Smooth muscle cell (in vitro differentiated cells): ENCODE results near the gene POU2AF1. TPM values are rescaled to one million over a fixed set of nuclear protein-coding genes. Genes with fewer than 3 reads are reported as not detected.

Experiments
- DNase-seq: peaks from one replicate; lab custom pipeline; 2025; ENCODE audit not compliant: unreplicated experiment; lab: John Stamatoyannopoulos, UW
- H2AFZ ChIP-seq: fragments of 200-600 bp; sonication (generic); 2 replicates; pipeline ENCODE4 v1.6.0; 2016; ENCODE audit warnings: antibody characterized with exemption, low read depth, mild to moderate bottlenecking
- H3F3A ChIP-seq: fragments of 200-600 bp; sonication (generic); 2 replicates; pipeline ENCODE4 v1.6.0; 2017; ENCODE audit warnings: antibody characterized with exemption, low read depth
- H3K27ac ChIP-seq: fragments of 200-600 bp; sonication (generic); 2 replicates; pipeline ENCODE4 v1.5.1; 2016; ENCODE audit warnings: low read depth, mild to moderate bottlenecking
- H3K27me3 ChIP-seq: fragments of 200-600 bp; sonication (generic); 2 replicates; pipeline ENCODE4 v1.6.1; 2016; ENCODE audit warnings: low read depth, mild to moderate bottlenecking
- H3K36me3 ChIP-seq: fragments of 200-600 bp; sonication (generic); 2 replicates; pipeline ENCODE4 v1.5.1; 2016; ENCODE audit warnings: low read depth
- H3K4me1 ChIP-seq: fragments of 200-600 bp; sonication (generic); 2 replicates; pipeline ENCODE4 v1.5.1; 2016; ENCODE audit warnings: low read depth
- H3K4me2 ChIP-seq: fragments of 200-600 bp; sonication (generic); 2 replicates; pipeline ENCODE4 v1.6.0; 2016; ENCODE audit warnings: mild to moderate bottlenecking
- H3K4me3 ChIP-seq: fragments of 200-600 bp; sonication (generic); 2 replicates; pipeline ENCODE4 v1.5.1; 2016; ENCODE audit warnings: mild to moderate bottlenecking
- H3K79me2 ChIP-seq: fragments of 200-600 bp; sonication (generic); 2 replicates; pipeline ENCODE4 v1.6.0; 2016; ENCODE audit warnings: low read depth, mild to moderate bottlenecking
- H3K9ac ChIP-seq: fragments of 200-600 bp; sonication (generic); 2 replicates; pipeline ENCODE4 v1.6.0; 2016; ENCODE audit warnings: low read depth
- H3K9me3 ChIP-seq: fragments of 200-600 bp; sonication (generic); replicated peaks from 2 replicates; pipeline ENCODE4 v1.5.1; 2016; ENCODE audit warnings: low read depth
- H4K20me1 ChIP-seq: fragments of 200-600 bp; sonication (generic); 2 replicates; pipeline ENCODE4 v1.6.0; 2016; ENCODE audit warnings: low read depth
- CTCF ChIP-seq: fragments of 200-600 bp; sonication (generic); IDR thresholded peaks from 2 replicates; pipeline ENCODE4 v1.5.1; 2017; ENCODE audit warnings: borderline replicate concordance, mild to moderate bottlenecking, antibody characterized with exemption; ENCODE audit not compliant: insufficient read depth, poor library complexity, severe bottlenecking
- WGBS: methylation state at CpG from one replicate; pipeline ENCODE4 v1.1.7; 2016; ENCODE audit warnings: low lambda C conversion rate; 5-methylcytosine and 5-hydroxymethylcytosine counted together
- polyA plus RNA-seq: library from polyadenylated mRNA; unstranded; fragments of >200 nt; fragmentation: Nextera tagmentation; extraction: Ambion mirVana; gene quantifications from 2 replicates; pipeline ENCODE4 v1.2.1, GENCODE V29; 2016
- total RNA-seq: library from RNA; depleted of rRNA; stranded (reverse); fragments of >200 nt; gene quantifications from 2 replicates; pipeline ENCODE4 v1.2.3, GENCODE V29; 2014

Gene POU2AF1
- total RNA-seq: 0.13 TPM in 1 of 2 replicates, not detected in the other
- not detected in 2 replicates for polyA plus RNA-seq

GRCh38 chr11:111378861-111379601, at the start of gene POU2AF1:
Gene POU2AF1, minus strand, starts transcription at chr11:111379275. Its CDS starts 98 bp downstream, at chr11:111379177.
- no peaks in the 10 kb centered on the region for H3F3A ChIP-seq
- H4K20me1 ChIP-seq: no peaks in the 10 kb centered on the region
- no peak for DNase-seq
- no peak within 1 kb of the TSS for H3K4me2 ChIP-seq
- H3K36me3 ChIP-seq: no peaks in the 10 kb centered on the region
- H3K9me3 ChIP-seq: no peaks in the 10 kb centered on the region
- TF ChIP-seq CTCF: no peak
- H3K27me3 ChIP-seq: no peaks in the 10 kb centered on the region
- H3K9ac ChIP-seq: no peak within 1 kb of the TSS
- no peaks in the 10 kb centered on the region for H3K79me2 ChIP-seq
- WGBS: 82% methylated on average over 33 of the region's 33 CpGs
- no peak within 1 kb of the TSS for H3K27ac ChIP-seq
- H3K4me1 ChIP-seq: no peaks in the 10 kb centered on the region
- no peak within 1 kb of the TSS for H2AFZ ChIP-seq
- no peak within 1 kb of the TSS for H3K4me3 ChIP-seq

GRCh38 chr11:111428113-111428876, 49.2 kb upstream of the POU2AF1 start:
- Histone ChIP-seq H4K20me1 (no peaks in the 10 kb centered on the region), H3K9ac (no peak overlapping the region), H3K4me1 (no peaks in the 10 kb centered on the region), H3K4me2 (no peak overlapping the region), H3K79me2 (no peaks in the 10 kb centered on the region), H3F3A (no peaks in the 10 kb centered on the region), H3K9me3 (no peaks in the 10 kb centered on the region), H3K27ac (no peak overlapping the region), H2AFZ (no peak overlapping the region), H3K27me3 (no peaks in the 10 kb centered on the region), H3K4me3 (no peak overlapping the region), H3K36me3 (no peaks in the 10 kb centered on the region)
- no peak for TF ChIP-seq CTCF
- WGBS: 92% methylated on average over 5 of the region's 5 CpGs
- no peak for DNase-seq

GRCh38 chr11:111427471-111427912, 48.4 kb upstream of the POU2AF1 start:
- no peak overlapping the region for H3K9ac ChIP-seq
- H3K27me3 ChIP-seq: no peaks in the 10 kb centered on the region
- no peak for TF ChIP-seq CTCF
- 70% methylated on average over 4 of the region's 4 CpGs for WGBS
- H3K4me3 ChIP-seq: no peak overlapping the region
- no peaks in the 10 kb centered on the region for H3K79me2 ChIP-seq
- H4K20me1 ChIP-seq: no peaks in the 10 kb centered on the region
- H3K9me3 ChIP-seq: no peaks in the 10 kb centered on the region
- H3K36me3 ChIP-seq: no peaks in the 10 kb centered on the region
- no peak overlapping the region for H2AFZ ChIP-seq
- H3K27ac ChIP-seq: no peak overlapping the region
- H3F3A ChIP-seq: no peaks in the 10 kb centered on the region
- H3K4me2 ChIP-seq: no peak overlapping the region
- no peaks in the 10 kb centered on the region for H3K4me1 ChIP-seq
- no peak for DNase-seq
